ENCODE results near the gene CDKAL1.

DNA sequence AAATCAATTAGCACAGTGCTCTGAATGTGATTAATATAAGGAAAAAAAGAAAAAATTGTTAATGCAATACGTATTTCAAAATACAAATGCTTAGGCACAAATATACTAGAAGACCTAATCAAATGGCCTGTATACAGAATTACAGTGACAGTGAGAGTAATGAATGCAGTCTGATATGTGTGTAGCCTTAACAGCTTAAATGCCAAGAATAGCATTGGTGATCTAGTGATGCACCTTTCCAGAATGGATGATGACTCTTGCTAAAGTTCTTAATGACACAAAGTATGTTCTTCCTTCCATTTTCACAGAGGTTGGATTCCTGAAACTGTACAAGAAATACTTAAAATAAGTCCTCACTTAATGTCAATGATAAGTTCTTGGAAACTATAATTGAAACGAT, 131.0 kb downstream of the CDKAL1 start:
- TF ChIP-seq, protein P1, sequence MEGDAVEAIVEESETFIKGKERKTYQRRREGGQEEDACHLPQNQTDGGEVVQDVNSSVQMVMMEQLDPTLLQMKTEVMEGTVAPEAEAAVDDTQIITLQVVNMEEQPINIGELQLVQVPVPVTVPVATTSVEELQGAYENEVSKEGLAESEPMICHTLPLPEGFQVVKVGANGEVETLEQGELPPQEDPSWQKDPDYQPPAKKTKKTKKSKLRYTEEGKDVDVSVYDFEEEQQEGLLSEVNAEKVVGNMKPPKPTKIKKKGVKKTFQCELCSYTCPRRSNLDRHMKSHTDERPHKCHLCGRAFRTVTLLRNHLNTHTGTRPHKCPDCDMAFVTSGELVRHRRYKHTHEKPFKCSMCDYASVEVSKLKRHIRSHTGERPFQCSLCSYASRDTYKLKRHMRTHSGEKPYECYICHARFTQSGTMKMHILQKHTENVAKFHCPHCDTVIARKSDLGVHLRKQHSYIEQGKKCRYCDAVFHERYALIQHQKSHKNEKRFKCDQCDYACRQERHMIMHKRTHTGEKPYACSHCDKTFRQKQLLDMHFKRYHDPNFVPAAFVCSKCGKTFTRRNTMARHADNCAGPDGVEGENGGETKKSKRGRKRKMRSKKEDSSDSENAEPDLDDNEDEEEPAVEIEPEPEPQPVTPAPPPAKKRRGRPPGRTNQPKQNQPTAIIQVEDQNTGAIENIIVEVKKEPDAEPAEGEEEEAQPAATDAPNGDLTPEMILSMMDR (IDR thresholded peaks at IDR 0.05) = no peak
- no peak for TF ChIP-seq POLR2AphosphoS5 (IDR thresholded peaks at IDR 0.05)
